CD14-positive monocyte (primary cell): ENCODE data around the gene ITGB8. TPM values are rescaled to one million over a fixed set of nuclear protein-coding genes. Genes with fewer than 3 reads are reported as not detected.
A peak's percentile ranks its signal among the peaks of the same experiment; 100 is the strongest.

ENCODE experiments used
- DNase-seq, 3 donors: peaks; one replicate each; pipeline ENCODE4 v3.0.0-alpha.2; 2011 to 2022
- H2AFZ ChIP-seq: 2 replicates; pipeline ENCODE4 v1.6.0; 2012; ENCODE audit warnings: mild to moderate bottlenecking, low read depth, low read length, inconsistent platforms; ENCODE audit not compliant: insufficient read depth, poor library complexity, severe bottlenecking
- H3K27ac ChIP-seq, 2 donors: 1 replicate in 1 of 2; 2 replicates in 1 of 2; pipeline ENCODE4 v1.5.1; 2012 to 2013; ENCODE audit warnings: low read length in 2 of 2, control low read depth in 1 of 2, inconsistent platforms in 1 of 2, low read depth in 1 of 2, mild to moderate bottlenecking in 1 of 2
- H3K27me3 ChIP-seq, 2 donors: one replicate each; pipeline versions ENCODE4 v1.6.0 to v1.6.1; 2011 to 2013; ENCODE audit warnings: low read length in 2 of 2; ENCODE audit not compliant: control insufficient read depth in 2 of 2, insufficient read depth in 2 of 2
- H3K36me3 ChIP-seq, 2 donors: replicated peaks in 1 of 2; 1 replicate in 1 of 2; 2 replicates in 1 of 2; pipeline versions ENCODE4 v1.5.1 to v1.6.1; 2012 to 2013; ENCODE audit warnings: low read length in 2 of 2, control low read depth in 1 of 2, inconsistent platforms in 1 of 2, mild to moderate bottlenecking in 1 of 2; ENCODE audit not compliant: insufficient read depth in 2 of 2, control insufficient read depth in 1 of 2
- H3K4me1 ChIP-seq, 2 donors: 1 replicate in 1 of 2; 2 replicates in 1 of 2; pipeline versions ENCODE4 v1.5.1 to v1.6.1; 2012 to 2013; ENCODE audit warnings: low read length in 2 of 2, control low read depth in 1 of 2, inconsistent platforms in 1 of 2, mild to moderate bottlenecking in 1 of 2, moderate library complexity in 1 of 2; ENCODE audit not compliant: insufficient read depth in 2 of 2, control insufficient read depth in 1 of 2
- H3K4me2 ChIP-seq: replicated peaks from 2 replicates; pipeline ENCODE3; 2012; ENCODE audit warnings: low read length, moderate library complexity, mild to moderate bottlenecking; ENCODE audit not compliant: poor library complexity, severe bottlenecking; ENCODE audit errors: extremely low read depth
- H3K4me3 ChIP-seq, 3 experiments: fragments of 200-600 bp in 1 of 3; sonication (generic) in 1 of 3; replicated peaks in 1 of 3; 1 replicate in 2 of 3; 2 replicates in 1 of 3; pipeline ENCODE4 v1.5.1; 2011 to 2013; ENCODE audit warnings: low read length in 3 of 3, mild to moderate bottlenecking in 3 of 3, control low read depth in 2 of 3, low read depth in 2 of 3, inconsistent platforms in 1 of 3, moderate library complexity in 1 of 3
- H3K79me2 ChIP-seq: 2 replicates; pipeline ENCODE4 v1.6.0; 2012; ENCODE audit warnings: mild to moderate bottlenecking, control low read depth, inconsistent platforms, low read length, moderate library complexity; ENCODE audit not compliant: insufficient read depth
- H3K9ac ChIP-seq: 2 replicates; pipeline ENCODE4 v1.6.0; 2017; ENCODE audit warnings: low read length, mild to moderate bottlenecking; ENCODE audit not compliant: insufficient read depth, poor library complexity, severe bottlenecking
- H3K9me3 ChIP-seq, 2 donors: replicated peaks in 1 of 2; 1 replicate in 1 of 2; 2 replicates in 1 of 2; pipeline versions ENCODE4 v1.5.1 to v1.6.1; 2012 to 2013; ENCODE audit warnings: low read length in 2 of 2, control low read depth in 1 of 2; ENCODE audit not compliant: control insufficient read depth in 1 of 2, insufficient read depth in 1 of 2
- H4K20me1 ChIP-seq: 2 replicates; pipeline ENCODE4 v1.6.0; 2012; ENCODE audit warnings: mild to moderate bottlenecking, low read length, control low read depth, moderate library complexity; ENCODE audit not compliant: insufficient read depth
- H3K27ac Mint-ChIP-seq, 7 donors: one replicate each; pipeline ENCODE4 v1.8.0; 2020; ENCODE audit warnings: mild to moderate bottlenecking in 7 of 7, mixed read lengths in 7 of 7, moderate library complexity in 6 of 7, inconsistent platforms in 2 of 7
- H3K27me3 Mint-ChIP-seq, 3 donors: one replicate each; pipeline ENCODE4 v1.8.0; 2021 to 2022; ENCODE audit warnings: low read depth in 3 of 3, mild to moderate bottlenecking in 3 of 3, mixed read lengths in 3 of 3, moderate library complexity in 3 of 3, inconsistent platforms in 1 of 3
- H3K36me3 Mint-ChIP-seq, 2 donors: one replicate each; pipeline ENCODE4 v1.8.0; 2020; ENCODE audit warnings: mixed read lengths in 2 of 2, inconsistent platforms in 1 of 2, mild to moderate bottlenecking in 1 of 2
- H3K4me1 Mint-ChIP-seq: one replicate; pipeline ENCODE4 v1.8.0; 2020; ENCODE audit warnings: mild to moderate bottlenecking, mixed read lengths
- H3K4me3 Mint-ChIP-seq, 2 donors: one replicate each; pipeline ENCODE4 v1.8.0; 2020; ENCODE audit warnings: mild to moderate bottlenecking in 2 of 2, mixed read lengths in 2 of 2, moderate library complexity in 1 of 2
- H3K9me3 Mint-ChIP-seq, 7 donors: one replicate each; pipeline ENCODE4 v1.8.0; 2020 to 2022; ENCODE audit warnings: mixed read lengths in 7 of 7, mild to moderate bottlenecking in 6 of 7, moderate library complexity in 6 of 7, inconsistent platforms in 2 of 7
- WGBS: methylation state at CpG from one replicate; pipeline ENCODE4 v1.1.5; 2013; ENCODE audit warnings: missing lambda C conversion rate; ENCODE audit not compliant: insufficient coverage; 5-methylcytosine and 5-hydroxymethylcytosine counted together
- intact Hi-C, 2 donors: fragments of 100-400 bp; cut with micrococcal nuclease; formaldehyde crosslinking; loops; one replicate each; pipeline versions ENCODE4 v1.15.0 to v1.15.1; 2023
- polyA plus RNA-seq, 3 donors: library from polyadenylated mRNA; depleted of rRNA in 1 of 3; unstranded in 2 of 3; stranded (reverse) in 1 of 3; fragments of 300-500 nt in 2 of 3; fragments of >200 nt in 1 of 3; fragmentation: Illumina TruSeq in 2 of 3; gene quantifications; 1 replicate in 2 of 3; 2 replicates in 1 of 3; pipeline ENCODE4 v1.2.3, GENCODE V29; 2012 to 2021
- TF ChIP-seq, protein P1 (sequence below): fragments of 200-600 bp; IDR thresholded peaks from one replicate; pipeline ENCODE4 v1.8.0; 2022; ENCODE audit warnings: antibody characterized with exemption, mild to moderate bottlenecking

Gene ITGB8
- polyA plus RNA-seq, 3 donors, result 0.01 to 0.28 (median 0.19) TPM

DNA sequence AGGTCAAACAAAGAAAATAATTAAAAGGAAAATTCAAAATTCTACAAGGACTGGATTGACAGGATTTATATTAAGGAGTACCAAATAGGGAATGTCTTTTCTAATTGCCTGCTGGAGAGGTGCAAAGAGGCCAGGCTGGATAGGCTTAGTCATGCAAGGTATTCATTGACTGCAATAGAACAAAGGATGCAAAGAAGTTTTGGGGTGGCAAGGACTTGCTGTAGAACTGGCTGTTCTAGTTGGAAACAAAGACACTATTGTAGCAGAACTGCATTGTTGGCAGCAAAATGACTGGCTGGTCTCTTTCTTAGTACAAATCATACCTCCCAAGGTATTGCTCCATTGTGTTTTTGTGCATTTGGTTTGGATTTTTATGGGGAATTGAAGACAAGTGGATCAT is 10.1 kb downstream of the ITGB8 start:
- no peak overlapping the region for H2AFZ ChIP-seq
- H3K9ac ChIP-seq, result no peak overlapping the region
- no peak overlapping the region for H3K4me3 ChIP-seq
- H3K79me2 ChIP-seq, result no peaks in the 10 kb centered on the region
- TF ChIP-seq, protein P1, sequence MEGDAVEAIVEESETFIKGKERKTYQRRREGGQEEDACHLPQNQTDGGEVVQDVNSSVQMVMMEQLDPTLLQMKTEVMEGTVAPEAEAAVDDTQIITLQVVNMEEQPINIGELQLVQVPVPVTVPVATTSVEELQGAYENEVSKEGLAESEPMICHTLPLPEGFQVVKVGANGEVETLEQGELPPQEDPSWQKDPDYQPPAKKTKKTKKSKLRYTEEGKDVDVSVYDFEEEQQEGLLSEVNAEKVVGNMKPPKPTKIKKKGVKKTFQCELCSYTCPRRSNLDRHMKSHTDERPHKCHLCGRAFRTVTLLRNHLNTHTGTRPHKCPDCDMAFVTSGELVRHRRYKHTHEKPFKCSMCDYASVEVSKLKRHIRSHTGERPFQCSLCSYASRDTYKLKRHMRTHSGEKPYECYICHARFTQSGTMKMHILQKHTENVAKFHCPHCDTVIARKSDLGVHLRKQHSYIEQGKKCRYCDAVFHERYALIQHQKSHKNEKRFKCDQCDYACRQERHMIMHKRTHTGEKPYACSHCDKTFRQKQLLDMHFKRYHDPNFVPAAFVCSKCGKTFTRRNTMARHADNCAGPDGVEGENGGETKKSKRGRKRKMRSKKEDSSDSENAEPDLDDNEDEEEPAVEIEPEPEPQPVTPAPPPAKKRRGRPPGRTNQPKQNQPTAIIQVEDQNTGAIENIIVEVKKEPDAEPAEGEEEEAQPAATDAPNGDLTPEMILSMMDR, result no peak
- no peaks in the 10 kb centered on the region for H3K9me3 ChIP-seq
- H3K4me1 Mint-ChIP-seq, result no peaks in the 10 kb centered on the region
- H3K9me3 Mint-ChIP-seq, result no peaks in the 10 kb centered on the region
- H3K36me3 Mint-ChIP-seq, result no peaks in the 10 kb centered on the region
- no peaks in the 10 kb centered on the region for H3K27me3 Mint-ChIP-seq
- no peaks in the 10 kb centered on the region for H3K4me1 ChIP-seq
- H3K4me2 ChIP-seq, result no peak overlapping the region
- H3K27ac ChIP-seq, result no peak overlapping the region
- intact Hi-C loops, result no loop called here
- H3K27me3 ChIP-seq, result no peaks in the 10 kb centered on the region
- H3K36me3 ChIP-seq, result no peaks in the 10 kb centered on the region
- H3K27ac Mint-ChIP-seq, result peak overlapping the region in 1 of 7 donors; percentile 17
- no peak for DNase-seq
- H3K4me3 Mint-ChIP-seq, result no peak overlapping the region
- no peaks in the 10 kb centered on the region for H4K20me1 ChIP-seq

GRCh38 chr7:20343205-20343604 is 12.5 kb downstream of the ITGB8 start:
- no peaks in the 10 kb centered on the region for H3K36me3 ChIP-seq
- DNase-seq, result no peak
- no peak overlapping the region for H3K4me2 ChIP-seq
- Mint-ChIP-seq H3K9me3 (peaks cover 0 to 2% (median 0%) of the 10 kb centered on the region in 7 donors), H3K36me3 (no peaks in the 10 kb centered on the region), H3K4me3 (no peak overlapping the region), H3K27ac (no peak overlapping the region), H3K27me3 (peaks cover 0 to 3% (median 0%) of the 10 kb centered on the region in 3 donors), H3K4me1 (no peaks in the 10 kb centered on the region)
- H3K9ac ChIP-seq, result no peak overlapping the region
- no peak overlapping the region for H3K4me3 ChIP-seq
- no peaks in the 10 kb centered on the region for H3K4me1 ChIP-seq
- H3K79me2 ChIP-seq, result no peaks in the 10 kb centered on the region
- H3K27ac ChIP-seq, result no peak overlapping the region
- H3K9me3 ChIP-seq, result no peaks in the 10 kb centered on the region
- H3K27me3 ChIP-seq, result no peaks in the 10 kb centered on the region
- H4K20me1 ChIP-seq, result no peaks in the 10 kb centered on the region
- no peak overlapping the region for H2AFZ ChIP-seq
- WGBS, result no CpG with 5 or more reads among the region's 3 CpGs
- TF ChIP-seq, protein P1, result no peak
- intact Hi-C loops, result no loop called here
